DOHH2 (cell line): ENCODE data around the gene SIX2.

Experiments used
- CTCF ChIP-seq: fragments of 200-600 bp; sonication (generic); IDR thresholded peaks from one replicate; pipeline ENCODE4 v1.5.1; 2014; ENCODE audit warnings: antibody characterized with exemption, mild to moderate bottlenecking, low read depth, low read length; ENCODE audit not compliant: poor library complexity, severe bottlenecking
- EZH2phosphoT487 ChIP-seq: fragments of 200-600 bp; sonication (generic); IDR thresholded peaks from 2 replicates; pipeline ENCODE4 v1.6.1; 2017; ENCODE audit warnings: borderline replicate concordance, mild to moderate bottlenecking, antibody characterized with exemption, low read length, moderate library complexity, mixed read lengths

- no peak for TF ChIP-seq CTCF
- no peak for TF ChIP-seq EZH2phosphoT487
Observed at GRCh38 chr2:45008296-45009129, 739 bp downstream of the SIX2 start.
